Neuronal stem cell (in vitro differentiated cells): ENCODE measurements around the gene KDM6A.
"Not testable (repeated sequence)": the region's sequence is repeated elsewhere in the genome, so short reads cannot be mapped to it uniquely, and the experiment has no call there.

Experiments used
- DNase-seq: peaks from one replicate; pipeline ENCODE4 v3.0.0-alpha.2; 2013; ENCODE audit warnings: low spot score
- H2AFZ ChIP-seq: one replicate; pipeline ENCODE4 v1.6.1; 2013; ENCODE audit warnings: mild to moderate bottlenecking, low read length, inconsistent platforms
- H2AK5ac ChIP-seq: 2 replicates; pipeline ENCODE4 v1.6.1; 2013; ENCODE audit warnings: low read depth, mild to moderate bottlenecking, inconsistent platforms, low read length, moderate library complexity, mixed read lengths
- H2BK120ac ChIP-seq: 2 replicates; pipeline ENCODE4 v1.6.1; 2013; ENCODE audit warnings: low read depth, mild to moderate bottlenecking, inconsistent platforms, low read length, moderate library complexity, mixed read lengths
- H2BK12ac ChIP-seq: one replicate; pipeline ENCODE4 v1.6.1; 2013; ENCODE audit warnings: low read length, inconsistent platforms
- H2BK15ac ChIP-seq: 2 replicates; pipeline ENCODE4 v1.6.1; 2013; ENCODE audit warnings: mild to moderate bottlenecking, low read length, inconsistent platforms, mixed read lengths
- H2BK5ac ChIP-seq: one replicate; pipeline ENCODE4 v1.6.1; 2013; ENCODE audit warnings: inconsistent platforms, mild to moderate bottlenecking, low read length, moderate library complexity
- H3K14ac ChIP-seq: one replicate; pipeline ENCODE4 v1.6.1; 2013; ENCODE audit warnings: low read length, inconsistent platforms
- H3K18ac ChIP-seq: 2 replicates; pipeline ENCODE4 v1.6.1; 2013; ENCODE audit warnings: low read length, inconsistent platforms
- H3K23ac ChIP-seq: 2 replicates; pipeline ENCODE4 v1.6.1; 2013; ENCODE audit warnings: low read depth, mild to moderate bottlenecking, mixed read lengths, low read length, inconsistent platforms; ENCODE audit not compliant: poor library complexity
- H3K27ac ChIP-seq: replicated peaks from 3 replicates; pipeline ENCODE4 v1.5.1; 2013; ENCODE audit warnings: low read length, inconsistent platforms
- H3K27me3 ChIP-seq, 3 experiments: 2 replicates each; pipeline ENCODE4 v1.6.1; 2013; ENCODE audit warnings: low read length in 3 of 3, mild to moderate bottlenecking in 2 of 3, inconsistent platforms in 1 of 3, low read depth in 1 of 3, mixed read lengths in 1 of 3, moderate library complexity in 1 of 3; ENCODE audit not compliant: control insufficient read depth in 3 of 3, insufficient read depth in 3 of 3
- H3K36me3 ChIP-seq, 2 donors: replicated peaks in 1 of 2; 2 replicates each; pipeline ENCODE4 v1.6.1; 2013; ENCODE audit warnings: low read length in 2 of 2; ENCODE audit not compliant: control insufficient read depth in 2 of 2, insufficient read depth in 2 of 2
- H3K4ac ChIP-seq: 2 replicates; pipeline ENCODE4 v1.6.1; 2013; ENCODE audit warnings: inconsistent platforms, mild to moderate bottlenecking, low read length, moderate library complexity
- H3K4me1 ChIP-seq, 2 donors: 1 replicate in 1 of 2; 2 replicates in 1 of 2; pipeline ENCODE4 v1.6.1; 2013; ENCODE audit warnings: low read length in 2 of 2, low read depth in 1 of 2; ENCODE audit not compliant: control insufficient read depth in 2 of 2, insufficient read depth in 1 of 2
- H3K4me2 ChIP-seq: one replicate; pipeline ENCODE4 v1.6.1; 2013; ENCODE audit warnings: mild to moderate bottlenecking, low read length, inconsistent platforms; ENCODE audit not compliant: insufficient read depth, poor library complexity, severe bottlenecking
- H3K4me3 ChIP-seq, 2 donors: 2 replicates each; pipeline ENCODE4 v1.5.1; 2013; ENCODE audit warnings: low read length in 2 of 2, mild to moderate bottlenecking in 2 of 2, inconsistent platforms in 1 of 2, moderate library complexity in 1 of 2
- H3K79me1 ChIP-seq: one replicate; pipeline ENCODE4 v1.6.1; 2013; ENCODE audit warnings: low read depth, mild to moderate bottlenecking, inconsistent platforms, low read length, moderate library complexity
- H3K9ac ChIP-seq: one replicate; pipeline ENCODE4 v1.6.1; 2013; ENCODE audit warnings: mild to moderate bottlenecking, low read depth, low read length, inconsistent platforms; ENCODE audit not compliant: poor library complexity
- H3K9me3 ChIP-seq, 2 donors: replicated peaks in 1 of 2; 2 replicates each; pipeline versions ENCODE3 to v1.6.1; 2013; ENCODE audit warnings: low read length in 2 of 2, mild to moderate bottlenecking in 2 of 2, inconsistent platforms in 1 of 2, low read depth in 1 of 2, mixed read lengths in 1 of 2, moderate library complexity in 1 of 2; ENCODE audit not compliant: control insufficient read depth in 2 of 2, insufficient read depth in 1 of 2
- H4K8ac ChIP-seq: one replicate; pipeline ENCODE4 v1.6.1; 2013; ENCODE audit warnings: low read depth, mild to moderate bottlenecking, inconsistent platforms, low read length, moderate library complexity
- H4K91ac ChIP-seq: one replicate; pipeline ENCODE4 v1.6.1; 2013; ENCODE audit warnings: low read length, low read depth, mild to moderate bottlenecking, inconsistent platforms; ENCODE audit not compliant: poor library complexity
- WGBS, 2 donors: extraction: QIAGEN DNeasy Blood & Tissue Kit; methylation state at CpG; one replicate each; pipeline ENCODE4 v1.1.7; 2013; ENCODE audit warnings: missing lambda C conversion rate in 2 of 2, mixed read lengths in 1 of 2; ENCODE audit not compliant: insufficient read length in 2 of 2, insufficient replicate concordance in 1 of 2; ENCODE audit errors: extremely low coverage in 2 of 2; 5-methylcytosine and 5-hydroxymethylcytosine counted together

The KDM6A gene

GRCh38 chrX:44938111-44938510 lies 65.1 kb downstream of the KDM6A start:
- Histone ChIP-seq H3K18ac (no peak overlapping the region), H3K27me3 (no peaks in the 10 kb centered on the region), H4K91ac (no peak overlapping the region), H3K23ac (no peak overlapping the region), H2AFZ (no peak overlapping the region), H4K8ac (no peak overlapping the region), H3K4me3 (no peak overlapping the region), H2BK15ac (no peak overlapping the region), H3K9ac (no peak overlapping the region), H2BK120ac (no peak overlapping the region), H3K36me3 (no peaks in the 10 kb centered on the region), H3K4me1 (no peaks in the 10 kb centered on the region), H2BK5ac (no peak overlapping the region), H3K14ac (no peak overlapping the region), H3K79me1 (no peaks in the 10 kb centered on the region), H2AK5ac (no peak overlapping the region), H3K4ac (no peak overlapping the region), H3K9me3 (no peaks in the 10 kb centered on the region), H2BK12ac (no peak overlapping the region), H3K27ac (no peak overlapping the region), H3K4me2 (no peak overlapping the region)
- no CpG with 5 or more reads among the region's 4 CpGs for WGBS, 2 donors
- no peak for DNase-seq

GRCh38 chrX:44940541-44940940 lies 67.6 kb downstream of the KDM6A start:
- H2BK15ac ChIP-seq, H3K18ac ChIP-seq, H4K8ac ChIP-seq, H2BK5ac ChIP-seq, H3K4me3 ChIP-seq, H3K9ac ChIP-seq, H2BK12ac ChIP-seq, H3K27ac ChIP-seq, H3K23ac ChIP-seq, H2AK5ac ChIP-seq, DNase-seq, H3K36me3 ChIP-seq, H3K4me2 ChIP-seq, H3K4me1 ChIP-seq, H3K14ac ChIP-seq, H3K4ac ChIP-seq, H4K91ac ChIP-seq, H3K27me3 ChIP-seq, H3K79me1 ChIP-seq, H2AFZ ChIP-seq, H2BK120ac ChIP-seq: not testable (repeated sequence)
- no CpG with 5 or more reads among the region's 12 CpGs for WGBS, 2 donors
- peaks cover 0 to 12% of the 10 kb centered on the region in 2 donors for H3K9me3 ChIP-seq

- H3K4me3 ChIP-seq: no peak overlapping the region
- H3K9me3 ChIP-seq: peaks cover 0 to 20% of the 10 kb centered on the region in 2 donors
- no peaks in the 10 kb centered on the region for H3K27me3 ChIP-seq
- no peaks in the 10 kb centered on the region for H3K4me1 ChIP-seq
- H2BK5ac ChIP-seq: no peak overlapping the region
- no peaks in the 10 kb centered on the region for H3K79me1 ChIP-seq
- no CpG with 5 or more reads among the region's 3 CpGs for WGBS, 2 donors
- no peak overlapping the region for H4K8ac ChIP-seq
- H3K23ac ChIP-seq: no peak overlapping the region
- H3K4me2 ChIP-seq: no peak overlapping the region
- no peak overlapping the region for H2AFZ ChIP-seq
- no peak overlapping the region for H3K14ac ChIP-seq
- no peak overlapping the region for H3K18ac ChIP-seq
- H2BK12ac ChIP-seq: no peak overlapping the region
- DNase-seq: no peak
- no peak overlapping the region for H3K4ac ChIP-seq
- H3K27ac ChIP-seq: no peak overlapping the region
- no peaks in the 10 kb centered on the region for H3K36me3 ChIP-seq
- H3K9ac ChIP-seq: no peak overlapping the region
- no peak overlapping the region for H2BK120ac ChIP-seq
- no peak overlapping the region for H2AK5ac ChIP-seq
- no peak overlapping the region for H4K91ac ChIP-seq
- no peak overlapping the region for H2BK15ac ChIP-seq
These were observed 70.0 kb downstream of the KDM6A start for GRCh38 chrX:44943007-44943406.

GRCh38 chrX:44944894-44945293 lies 71.9 kb downstream of the KDM6A start:
- no CpG with 5 or more reads among the region's 1 CpG for WGBS, 2 donors

More at GRCh38 chrX:44944894-44945293, 71.9 kb downstream of the KDM6A start:
- no peak overlapping the region for H3K27ac ChIP-seq
- H3K18ac ChIP-seq: no peak overlapping the region
- H4K91ac ChIP-seq: no peak overlapping the region
- peaks cover 0 to 20% of the 10 kb centered on the region in 2 donors for H3K9me3 ChIP-seq
- H3K4me3 ChIP-seq: no peak overlapping the region
- H3K79me1 ChIP-seq: no peaks in the 10 kb centered on the region
- no peak overlapping the region for H2AK5ac ChIP-seq
- no peaks in the 10 kb centered on the region for H3K4me1 ChIP-seq
- H2BK5ac ChIP-seq: no peak overlapping the region
- no peak overlapping the region for H3K14ac ChIP-seq
- no peak for DNase-seq
- H2BK15ac ChIP-seq: no peak overlapping the region
- no peak overlapping the region for H4K8ac ChIP-seq
- H3K4ac ChIP-seq: no peak overlapping the region
- no peak overlapping the region for H2AFZ ChIP-seq
- no peak overlapping the region for H2BK120ac ChIP-seq
- H3K4me2 ChIP-seq: no peak overlapping the region
- H3K27me3 ChIP-seq: no peaks in the 10 kb centered on the region
- H3K36me3 ChIP-seq: no peaks in the 10 kb centered on the region
- H3K9ac ChIP-seq: no peak overlapping the region
- H3K23ac ChIP-seq: no peak overlapping the region
- H2BK12ac ChIP-seq: no peak overlapping the region
